ENCODE results near the gene DNAH14. TPM values are rescaled to one million over a fixed set of nuclear protein-coding genes. Genes with fewer than 3 reads are reported as not detected.
"Not testable (repeated sequence)": the region's sequence is repeated elsewhere in the genome, so short reads cannot be mapped to it uniquely, and the experiment has no call there.

Gene DNAH14
- total RNA-seq, 1 experiment from 2014 or later, result 57.3 TPM

DNA sequence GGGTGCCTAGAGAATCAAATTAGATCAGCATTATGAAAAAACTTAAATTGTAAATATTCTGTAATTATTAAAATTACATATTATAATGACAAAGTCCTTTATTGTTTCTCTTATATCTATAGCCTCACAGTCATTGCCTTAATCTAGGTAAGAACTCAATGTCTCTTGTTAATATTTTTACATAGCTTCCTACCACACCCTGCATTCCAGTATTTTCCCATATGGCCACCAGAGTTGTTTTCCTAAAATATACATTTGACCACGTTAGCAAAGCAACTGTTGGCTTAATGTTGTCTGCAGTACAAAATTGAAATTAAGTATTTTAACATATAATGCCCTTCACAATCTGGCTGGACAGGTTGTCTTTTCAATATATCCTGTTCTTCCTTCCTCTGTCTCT, 230.3 kb downstream of the DNAH14 start:
- POLR2A ChIA-PET, result no interaction called here
- DNase-seq, result no peak
- H3K27me3 Mint-ChIP-seq (ENCODE audit: insufficient read depth, unreplicated experiment), result no peaks in the 10 kb centered on the region
- TF ChIP-seq, protein P1, sequence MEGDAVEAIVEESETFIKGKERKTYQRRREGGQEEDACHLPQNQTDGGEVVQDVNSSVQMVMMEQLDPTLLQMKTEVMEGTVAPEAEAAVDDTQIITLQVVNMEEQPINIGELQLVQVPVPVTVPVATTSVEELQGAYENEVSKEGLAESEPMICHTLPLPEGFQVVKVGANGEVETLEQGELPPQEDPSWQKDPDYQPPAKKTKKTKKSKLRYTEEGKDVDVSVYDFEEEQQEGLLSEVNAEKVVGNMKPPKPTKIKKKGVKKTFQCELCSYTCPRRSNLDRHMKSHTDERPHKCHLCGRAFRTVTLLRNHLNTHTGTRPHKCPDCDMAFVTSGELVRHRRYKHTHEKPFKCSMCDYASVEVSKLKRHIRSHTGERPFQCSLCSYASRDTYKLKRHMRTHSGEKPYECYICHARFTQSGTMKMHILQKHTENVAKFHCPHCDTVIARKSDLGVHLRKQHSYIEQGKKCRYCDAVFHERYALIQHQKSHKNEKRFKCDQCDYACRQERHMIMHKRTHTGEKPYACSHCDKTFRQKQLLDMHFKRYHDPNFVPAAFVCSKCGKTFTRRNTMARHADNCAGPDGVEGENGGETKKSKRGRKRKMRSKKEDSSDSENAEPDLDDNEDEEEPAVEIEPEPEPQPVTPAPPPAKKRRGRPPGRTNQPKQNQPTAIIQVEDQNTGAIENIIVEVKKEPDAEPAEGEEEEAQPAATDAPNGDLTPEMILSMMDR (IDR thresholded peaks at IDR 0.05; ENCODE audit: insufficient read depth in 1 of 2, low read depth in 1 of 2, low read length in 1 of 2, severe bottlenecking in 1 of 2, unreplicated experiment in 1 of 2), result no peak
- no TSS peak for BruUV-seq (replicated peaks)
- H3K9me3 ChIP-seq, result no peaks in the 10 kb centered on the region
- no peaks in the 10 kb centered on the region for H3K27me3 ChIP-seq (replicated peaks; ENCODE audit: control insufficient read depth, insufficient read depth, low read length)
- no peaks in the 10 kb centered on the region for H3K36me3 Mint-ChIP-seq (ENCODE audit: insufficient read depth, unreplicated experiment)
- H3K4me1 ChIP-seq, result no peaks in the 10 kb centered on the region
- H3K4me3 ChIP-seq (ENCODE audit: low read depth, low read length), result no peak overlapping the region
- no peaks in the 10 kb centered on the region for H3K36me3 ChIP-seq (ENCODE audit: control insufficient read depth, insufficient read depth, low read length)
- no peak overlapping the region for H3K4me3 Mint-ChIP-seq (ENCODE audit: unreplicated experiment)
- intact Hi-C loops (cut with micrococcal nuclease; ENCODE audit: unreplicated experiment), result no loop called here
- CTCF ChIA-PET, result no interaction called here
- H3K9me3 Mint-ChIP-seq (ENCODE audit: unreplicated experiment), result no peaks in the 10 kb centered on the region
- H3K27ac Mint-ChIP-seq (ENCODE audit: unreplicated experiment), result no peak overlapping the region
- H3K4me1 Mint-ChIP-seq (ENCODE audit: low read depth, unreplicated experiment), result no peaks in the 10 kb centered on the region

DNA sequence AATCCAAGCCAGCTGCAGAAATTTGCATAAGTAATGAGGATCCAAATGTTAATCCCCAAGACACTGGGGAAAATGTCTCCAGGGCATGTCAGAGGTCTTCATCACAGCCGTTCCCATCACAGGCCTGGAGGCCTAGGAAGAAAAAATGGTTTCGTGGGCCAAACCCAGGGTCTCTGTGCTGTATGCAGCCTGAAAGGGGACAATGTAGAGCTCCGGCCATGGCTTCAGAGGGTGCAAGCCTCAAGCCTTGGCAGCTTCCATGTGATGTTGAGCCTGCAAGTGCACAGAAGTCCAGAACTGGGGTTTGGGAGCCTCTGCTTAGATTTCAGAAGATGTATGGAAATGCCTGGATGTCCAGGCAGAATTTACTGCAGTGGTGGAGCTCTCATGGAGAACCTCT, 247.9 kb downstream of the DNAH14 start:
- H3K27ac Mint-ChIP-seq (ENCODE audit: unreplicated experiment); H3K27me3 ChIP-seq (replicated peaks; ENCODE audit: control insufficient read depth, insufficient read depth, low read length); H3K36me3 ChIP-seq (ENCODE audit: control insufficient read depth, insufficient read depth, low read length); POLR2A ChIA-PET; H3K4me3 ChIP-seq (ENCODE audit: low read depth, low read length); intact Hi-C loops (cut with micrococcal nuclease; ENCODE audit: unreplicated experiment); H3K4me1 Mint-ChIP-seq (ENCODE audit: low read depth, unreplicated experiment); CTCF ChIA-PET; H3K4me3 Mint-ChIP-seq (ENCODE audit: unreplicated experiment); H3K27me3 Mint-ChIP-seq (ENCODE audit: insufficient read depth, unreplicated experiment); H3K4me1 ChIP-seq; BruUV-seq (replicated peaks); H3K36me3 Mint-ChIP-seq (ENCODE audit: insufficient read depth, unreplicated experiment); DNase-seq: not testable (repeated sequence)
- peaks cover 13% of the 10 kb centered on the region for H3K9me3 ChIP-seq
- peaks cover 49% of the 10 kb centered on the region for H3K9me3 Mint-ChIP-seq (ENCODE audit: unreplicated experiment)

DNA sequence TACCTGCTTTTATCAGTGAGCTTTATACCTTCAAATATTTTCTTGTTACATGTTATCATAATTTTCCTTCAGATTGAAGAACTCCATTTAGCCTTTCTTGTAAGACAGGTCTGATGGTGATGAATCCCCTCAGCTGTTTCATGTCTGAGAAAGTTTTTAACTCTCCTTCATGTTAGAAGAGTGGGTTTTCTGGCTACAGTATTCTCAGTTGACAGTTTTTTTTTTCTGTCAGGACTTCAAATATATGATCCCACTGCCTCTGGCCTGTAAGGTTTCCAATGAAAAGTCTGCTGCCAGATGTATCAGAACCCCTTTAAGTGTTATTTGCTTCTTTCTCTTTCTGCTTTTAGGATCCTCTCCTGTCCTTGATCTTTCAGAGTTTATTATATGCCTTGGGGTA, 250.2 kb downstream of the DNAH14 start:
- H3K36me3 Mint-ChIP-seq (ENCODE audit: insufficient read depth, unreplicated experiment), result no peaks in the 10 kb centered on the region
- Histone ChIP-seq H3K4me1 (no peaks in the 10 kb centered on the region), H3K36me3 (ENCODE audit: control insufficient read depth, insufficient read depth, low read length) (no peaks in the 10 kb centered on the region), H3K27me3 (replicated peaks; ENCODE audit: control insufficient read depth, insufficient read depth, low read length) (no peaks in the 10 kb centered on the region), H3K4me3 (ENCODE audit: low read depth, low read length) (no peak overlapping the region), H3K9me3 (peaks cover 13% of the 10 kb centered on the region)
- H3K27me3 Mint-ChIP-seq (ENCODE audit: insufficient read depth, unreplicated experiment), result no peaks in the 10 kb centered on the region
- no peak for DNase-seq
- H3K4me1 Mint-ChIP-seq (ENCODE audit: low read depth, unreplicated experiment), result no peaks in the 10 kb centered on the region
- TF ChIP-seq, protein P1 (IDR thresholded peaks at IDR 0.05; ENCODE audit: insufficient read depth in 1 of 2, low read depth in 1 of 2, low read length in 1 of 2, severe bottlenecking in 1 of 2, unreplicated experiment in 1 of 2), result no peak
- H3K27ac Mint-ChIP-seq (ENCODE audit: unreplicated experiment), result no peak overlapping the region
- H3K9me3 Mint-ChIP-seq (ENCODE audit: unreplicated experiment), result peaks cover 49% of the 10 kb centered on the region
- no peak overlapping the region for H3K4me3 Mint-ChIP-seq (ENCODE audit: unreplicated experiment)
- ChIA-PET CTCF (no interaction called here), POLR2A (no interaction called here)
- no TSS peak for BruUV-seq (replicated peaks)
- intact Hi-C loops (cut with micrococcal nuclease; ENCODE audit: unreplicated experiment), result no loop called here

DNA sequence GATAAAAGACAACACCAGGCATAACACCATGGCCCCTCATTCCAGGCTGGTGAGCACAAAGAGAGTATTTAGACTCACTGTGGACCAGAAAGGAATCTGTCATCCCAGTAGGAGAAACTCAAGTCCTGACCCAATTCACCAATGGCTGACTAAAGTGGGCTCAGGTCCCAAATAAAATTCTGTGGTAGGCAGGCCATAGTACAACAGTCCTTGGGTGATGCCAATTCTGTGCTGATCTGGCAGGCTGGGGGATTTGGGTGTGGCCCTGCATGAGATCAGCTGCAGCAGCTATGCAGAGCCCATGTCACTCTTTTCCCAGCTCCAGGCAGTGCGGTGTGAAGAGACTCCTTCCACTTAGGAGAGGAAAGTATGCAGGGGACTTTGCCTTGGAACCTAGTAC, 253.2 kb downstream of the DNAH14 start:
- Mint-ChIP-seq H3K4me1 (ENCODE audit: low read depth, unreplicated experiment) (no peaks in the 10 kb centered on the region), H3K27ac (ENCODE audit: unreplicated experiment) (no peak overlapping the region), H3K9me3 (ENCODE audit: unreplicated experiment) (peaks cover 28% of the 10 kb centered on the region), H3K4me3 (ENCODE audit: unreplicated experiment) (no peak overlapping the region), H3K36me3 (ENCODE audit: insufficient read depth, unreplicated experiment) (no peaks in the 10 kb centered on the region), H3K27me3 (ENCODE audit: insufficient read depth, unreplicated experiment) (no peaks in the 10 kb centered on the region)
- BruUV-seq (replicated peaks), result no TSS peak
- Histone ChIP-seq H3K36me3 (ENCODE audit: control insufficient read depth, insufficient read depth, low read length) (no peaks in the 10 kb centered on the region), H3K27me3 (replicated peaks; ENCODE audit: control insufficient read depth, insufficient read depth, low read length) (no peaks in the 10 kb centered on the region), H3K4me3 (ENCODE audit: low read depth, low read length) (no peak overlapping the region), H3K4me1 (no peaks in the 10 kb centered on the region), H3K9me3 (peaks cover 8% of the 10 kb centered on the region)
- CTCF ChIA-PET, result no interaction called here
- POLR2A ChIA-PET, result no interaction called here
- DNase-seq, result no peak
- intact Hi-C loops (cut with micrococcal nuclease; ENCODE audit: unreplicated experiment), result no loop called here
- TF ChIP-seq, protein P1 (IDR thresholded peaks at IDR 0.05; ENCODE audit: insufficient read depth in 1 of 2, low read depth in 1 of 2, low read length in 1 of 2, severe bottlenecking in 1 of 2, unreplicated experiment in 1 of 2), result no peak

All from Caco-2 (cell line).